ENCODE results near the gene CORO1A.
A peak's percentile ranks its signal among the peaks of the same experiment; 100 is the strongest.
"Not testable (repeated sequence)": the region's sequence is repeated elsewhere in the genome, so short reads cannot be mapped to it uniquely, and the experiment has no call there.

CORO1A gene

GRCh38 chr16:30170145-30170544 is 13.3 kb upstream of the CORO1A start:
- not testable (repeated sequence) for DNase-seq (ENCODE audit: low read depth in 3 of 3)

- DNase-seq (ENCODE audit: low read depth in 3 of 3), result no peak
These were observed 10.3 kb upstream of the CORO1A start for GRCh38 chr16:30173054-30173453.

- DNase-seq (ENCODE audit: low read depth in 3 of 3), result not testable (repeated sequence)
These were observed 6.5 kb upstream of the CORO1A start for GRCh38 chr16:30176876-30177275.

- no peak for DNase-seq (ENCODE audit: low read depth in 3 of 3)
These were observed 4.2 kb upstream of the CORO1A start for GRCh38 chr16:30179195-30179594.

GRCh38 chr16:30179931-30180330 is 3.5 kb upstream of the CORO1A start:
- DNase-seq (ENCODE audit: low read depth in 3 of 3), result no peak

- no peak for DNase-seq (ENCODE audit: low read depth in 3 of 3)
These were observed 2.7 kb upstream of the CORO1A start for GRCh38 chr16:30180741-30181140.

GRCh38 chr16:30184096-30184890 is 891 bp downstream of the CORO1A start:
- DNase-seq (ENCODE audit: low read depth in 3 of 3), result peak; percentile 30 to 58 (median 42)

- peak in 2 of 3 experiments; percentile 15 to 24 for DNase-seq (ENCODE audit: low read depth in 3 of 3)
These were observed 1.7 kb downstream of the CORO1A start for GRCh38 chr16:30184891-30185682.

GRCh38 chr16:30185683-30186421 is 2.5 kb downstream of the CORO1A start:
- peak; percentile 58 to 64 (median 60) for DNase-seq (ENCODE audit: low read depth in 3 of 3)

GRCh38 chr16:30186444-30186781 is 3.0 kb downstream of the CORO1A start:
- peak in 2 of 3 experiments; percentile 5 to 18 for DNase-seq (ENCODE audit: low read depth in 3 of 3)

- peak; percentile 77 to 84 (median 78) for DNase-seq (ENCODE audit: low read depth in 3 of 3)
These were observed 3.6 kb downstream of the CORO1A start for GRCh38 chr16:30186782-30187555.

- no peak for DNase-seq (ENCODE audit: low read depth in 3 of 3)
These were observed 4.1 kb downstream of the CORO1A start for GRCh38 chr16:30187556-30187865.

GRCh38 chr16:30187971-30188561 is 4.7 kb downstream of the CORO1A start:
- no peak for DNase-seq (ENCODE audit: low read depth in 3 of 3)

- not testable (repeated sequence) for DNase-seq (ENCODE audit: low read depth in 3 of 3)
These were observed 7.8 kb downstream of the CORO1A start for GRCh38 chr16:30191158-30191557.

- DNase-seq (ENCODE audit: low read depth in 3 of 3), result not testable (repeated sequence)
These were observed 9.7 kb downstream of the CORO1A start for GRCh38 chr16:30193098-30193497.

- DNase-seq (ENCODE audit: low read depth in 3 of 3), result not testable (repeated sequence)
These were observed 10.2 kb downstream of the CORO1A start, which contains the start of the genes BOLA2B and SLX1A for GRCh38 chr16:30193615-30194014. Gene BOLA2B (minus strand): TSS chr16:30193666. CDS start chr16:30193595, 71 bp downstream. Gene SLX1A (plus strand): TSS chr16:30193875. CDS start chr16:30194085, 210 bp downstream.

GRCh38 chr16:30194172-30194925 is 10.9 kb downstream of the CORO1A start:
- DNase-seq (ENCODE audit: low read depth in 3 of 3), result not testable (repeated sequence)

- not testable (repeated sequence) for DNase-seq (ENCODE audit: low read depth in 3 of 3)
These were observed 13.6 kb downstream of the CORO1A start for GRCh38 chr16:30197001-30197400.

- not testable (repeated sequence) for DNase-seq (ENCODE audit: low read depth in 3 of 3)
These were observed 15.6 kb downstream of the CORO1A start, which contains the start of gene SULT1A3 for GRCh38 chr16:30199049-30199448. Gene SULT1A3 (plus strand): TSS chr16:30199255. CDS start chr16:30200729, 1,474 bp downstream.

Measured in stimulated activated CD4-positive, alpha-beta T cell treated with anti-CD3 and anti-CD28 coated beads, TNF-alpha, amount 100 ng/mL, for 4 hours (primary cell).